ENCODE results near the gene SCAI.
A peak's percentile ranks its signal among the peaks of the same experiment; 100 is the strongest.
"Not testable (repeated sequence)": the region's sequence is repeated elsewhere in the genome, so short reads cannot be mapped to it uniquely, and the experiment has no call there.

Gene SCAI

GRCh38 chr9:125143377-125144090 is at the start of gene SCAI:
Gene SCAI, minus strand, starts transcription at chr9:125143528. Its CDS starts 91 bp downstream, at chr9:125143437.
- DNase-seq = peak; percentile 99

- no peak for DNase-seq
These were observed 47.1 kb upstream of the SCAI start for GRCh38 chr9:125190361-125190801.

- DNase-seq = peak; percentile 98
These were observed 46.3 kb upstream of the SCAI start, which contains the start of gene PPP6C for GRCh38 chr9:125189361-125190289. Gene PPP6C, minus strand, starts transcription at chr9:125189803. Its CDS starts 85 bp downstream, at chr9:125189718.

- DNase-seq = peak; percentile 42
These were observed 45.7 kb upstream of the SCAI start for GRCh38 chr9:125189011-125189360.

- no peak for DNase-seq
These were observed 40.2 kb upstream of the SCAI start for GRCh38 chr9:125183561-125183960.

- DNase-seq = no peak
These were observed 39.7 kb upstream of the SCAI start for GRCh38 chr9:125183054-125183453.

- DNase-seq = not testable (repeated sequence)
These were observed 38.4 kb upstream of the SCAI start for GRCh38 chr9:125181756-125182155.

GRCh38 chr9:125180876-125181275 is 37.5 kb upstream of the SCAI start:
- DNase-seq = no peak

GRCh38 chr9:125179776-125180175 is 36.4 kb upstream of the SCAI start:
- not testable (repeated sequence) for DNase-seq

- no peak for DNase-seq
These were observed 34.6 kb upstream of the SCAI start for GRCh38 chr9:125177888-125178287.

GRCh38 chr9:125176636-125177035 is 33.3 kb upstream of the SCAI start:
- DNase-seq = no peak

- DNase-seq = peak; percentile 29
These were observed 28.9 kb upstream of the SCAI start for GRCh38 chr9:125172031-125172755.

GRCh38 chr9:125169895-125170294 is 26.6 kb upstream of the SCAI start:
- no peak for DNase-seq

GRCh38 chr9:125166762-125167161 is 23.4 kb upstream of the SCAI start:
- no peak for DNase-seq

- DNase-seq = not testable (repeated sequence)
These were observed 19.6 kb upstream of the SCAI start for GRCh38 chr9:125162891-125163290.

- no peak for DNase-seq
These were observed 18.1 kb upstream of the SCAI start for GRCh38 chr9:125161284-125161918.

GRCh38 chr9:125160750-125161149 is 17.4 kb upstream of the SCAI start:
- DNase-seq = no peak

GRCh38 chr9:125156551-125156950 is 13.2 kb upstream of the SCAI start:
- DNase-seq = no peak

- no peak for DNase-seq
These were observed 10.5 kb upstream of the SCAI start for GRCh38 chr9:125153712-125154367.

- no peak for DNase-seq
These were observed 8.4 kb upstream of the SCAI start for GRCh38 chr9:125151730-125152129.

- no peak for DNase-seq
These were observed 7.3 kb upstream of the SCAI start for GRCh38 chr9:125150349-125151245.
